NCI-H748 (cell line): ENCODE data around the gene OR4P4.

Experiments
- DNase-seq: peaks from one replicate; lab custom pipeline; 2025; ENCODE audit not compliant: unreplicated experiment; lab: John Stamatoyannopoulos, UW

The OR4P4 gene

GRCh38 chr11:55634813-55635212 lies at the start of gene OR4P4:
Gene OR4P4, plus strand, starts transcription at chr11:55635113.
- DNase-seq, result no peak

- DNase-seq, result no peak
These were observed 27.4 kb upstream of the OR4P4 start, which contains the start of gene OR4C11 for GRCh38 chr11:55607545-55607944. Gene OR4C11, minus strand, starts transcription at chr11:55607645. Its CDS starts 3,272 bp downstream, at chr11:55604373.

DNA sequence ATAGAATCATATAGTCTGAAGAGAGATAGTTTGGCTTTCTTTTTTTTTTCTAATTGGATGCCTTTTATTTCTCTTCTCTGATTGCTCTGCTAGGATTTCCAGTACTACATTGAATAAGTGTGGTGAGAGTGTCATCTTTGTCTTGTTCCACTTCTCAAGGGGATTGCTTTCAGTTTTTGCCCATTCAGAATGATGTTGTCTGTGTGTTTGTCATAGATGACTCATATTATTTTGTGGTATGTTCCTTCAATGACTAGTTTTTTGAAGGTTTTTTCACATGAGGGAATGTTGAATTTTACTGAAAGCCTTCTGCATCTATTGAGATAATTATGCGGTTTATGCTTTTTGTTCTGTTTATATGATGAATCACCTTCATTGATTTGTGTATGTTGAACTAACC lies 10.4 kb upstream of the OR4P4 start:
- no peak for DNase-seq

- DNase-seq, result no peak
These were observed 13.1 kb downstream of the OR4P4 start, which contains the start of gene OR4S2 for GRCh38 chr11:55648027-55648426. Gene OR4S2, plus strand, starts transcription at chr11:55648327. Its CDS starts 2,577 bp downstream, at chr11:55650904.

GRCh38 chr11:55652560-55652959 lies 17.6 kb downstream of the OR4P4 start:
- no peak for DNase-seq

DNA sequence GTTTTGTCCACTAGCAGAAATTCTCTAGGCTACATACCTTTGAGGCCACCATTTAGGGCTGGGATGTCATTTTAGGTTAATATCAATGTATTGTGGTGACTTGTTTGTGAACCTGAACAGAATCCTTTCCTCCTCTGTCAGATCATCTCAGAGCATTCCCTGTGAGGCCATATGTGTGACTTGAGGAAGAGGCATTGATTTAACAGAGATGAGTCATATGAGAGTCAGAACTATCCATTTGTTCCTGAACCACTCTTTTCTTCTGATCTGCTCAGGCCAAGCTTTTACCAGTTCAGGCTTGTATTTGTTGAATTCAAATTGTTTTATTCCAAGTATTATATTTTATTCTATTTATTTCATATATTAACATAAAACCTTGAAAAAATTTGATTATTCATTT lies 20.2 kb downstream of the OR4P4 start:
- no peak for DNase-seq

DNA sequence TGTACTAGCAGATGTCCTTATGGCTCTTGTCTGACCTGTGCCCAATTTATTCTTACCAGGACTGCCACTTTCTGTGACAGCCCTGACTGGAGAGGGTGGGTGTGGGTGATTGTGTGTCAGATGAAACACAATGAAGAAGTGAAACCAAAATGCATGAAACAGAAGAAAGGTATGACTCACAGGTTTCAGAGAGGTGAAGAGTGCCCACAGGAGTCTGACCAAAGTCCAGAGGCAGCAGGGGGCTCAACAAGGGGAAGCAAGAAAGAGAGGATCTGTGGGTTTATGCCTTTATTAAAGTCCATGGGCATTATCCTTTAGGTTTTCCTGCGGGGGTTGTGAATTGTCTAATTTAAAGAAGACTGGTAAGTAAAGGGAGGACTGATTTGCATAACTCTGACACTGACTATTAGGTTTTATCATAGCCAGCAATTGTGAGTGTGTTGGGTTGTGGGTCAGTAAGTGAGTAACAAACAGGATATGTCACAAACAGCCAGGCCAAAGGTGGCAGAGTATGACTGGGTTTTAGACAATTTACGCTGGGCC lies 23.2 kb downstream of the OR4P4 start:
- DNase-seq, result no peak

DNA sequence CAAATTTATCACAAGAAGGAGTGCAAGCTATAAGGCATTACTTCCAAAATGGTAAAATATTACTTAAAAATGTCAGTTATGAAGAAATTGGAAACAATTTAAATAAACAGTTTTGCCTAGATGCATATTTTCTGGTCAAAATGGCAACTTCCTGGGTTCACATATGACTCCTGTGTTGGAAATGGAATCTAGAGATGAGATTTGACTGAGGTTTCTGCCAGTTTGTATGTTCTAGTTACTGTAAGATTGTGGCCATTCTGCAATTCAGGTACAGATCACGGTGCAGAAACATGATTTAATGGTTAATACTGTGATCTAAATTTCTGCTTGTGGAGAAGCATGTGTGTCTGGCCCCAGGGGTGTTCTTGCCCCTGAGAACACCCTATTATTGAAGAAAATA lies 23.7 kb downstream of the OR4P4 start:
- DNase-seq, result no peak

DNA sequence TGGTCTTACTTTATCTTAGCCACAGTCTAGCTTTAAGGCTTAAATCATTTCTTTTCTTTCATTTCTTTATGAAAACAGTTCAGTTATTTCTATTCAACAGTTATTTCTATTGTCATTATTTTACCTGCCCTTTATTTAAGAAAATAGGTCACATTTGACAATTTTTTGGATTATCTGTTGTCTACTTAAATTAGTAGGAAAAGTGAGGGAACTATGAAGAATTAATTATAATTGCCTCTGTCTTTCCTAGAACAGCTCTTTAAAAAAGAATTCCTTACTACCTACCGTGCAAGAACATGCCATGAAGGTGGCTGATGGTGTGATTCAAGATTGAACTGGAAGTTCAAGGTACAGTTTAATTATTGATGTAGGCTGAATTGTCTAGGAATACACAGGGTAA lies 27.0 kb downstream of the OR4P4 start, which contains the start of gene OR4C6:
TSS of gene OR4C6 (plus strand) at position 301 of the 400 bp plus-strand sequence. CDS start 2,966 bp downstream, outside the sequence.
- DNase-seq, result no peak

- no peak for DNase-seq
These were observed 34.5 kb downstream of the OR4P4 start for GRCh38 chr11:55669376-55669775.

DNA sequence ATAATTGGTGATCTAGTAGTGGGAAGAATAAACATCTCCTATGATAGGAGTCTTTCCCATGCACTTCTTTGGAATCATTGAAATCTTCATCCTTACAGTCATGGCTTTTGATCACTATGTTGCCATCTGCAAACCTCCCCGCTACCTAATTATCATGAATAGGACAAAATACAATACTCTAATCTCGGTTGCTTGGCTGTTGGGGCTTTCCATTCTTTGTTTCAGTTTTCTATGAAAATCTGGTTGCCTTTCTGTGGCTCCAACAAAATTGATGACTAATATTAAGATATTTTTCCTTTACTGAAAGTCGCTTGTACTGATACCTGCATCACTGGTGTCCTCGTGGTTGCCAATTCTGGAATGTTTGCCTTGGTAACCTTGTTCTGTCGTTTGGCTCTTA lies 38.9 kb downstream of the OR4P4 start:
- no peak for DNase-seq
